Measurements from ENCODE around the gene C1orf198.

C1orf198 gene

DNA sequence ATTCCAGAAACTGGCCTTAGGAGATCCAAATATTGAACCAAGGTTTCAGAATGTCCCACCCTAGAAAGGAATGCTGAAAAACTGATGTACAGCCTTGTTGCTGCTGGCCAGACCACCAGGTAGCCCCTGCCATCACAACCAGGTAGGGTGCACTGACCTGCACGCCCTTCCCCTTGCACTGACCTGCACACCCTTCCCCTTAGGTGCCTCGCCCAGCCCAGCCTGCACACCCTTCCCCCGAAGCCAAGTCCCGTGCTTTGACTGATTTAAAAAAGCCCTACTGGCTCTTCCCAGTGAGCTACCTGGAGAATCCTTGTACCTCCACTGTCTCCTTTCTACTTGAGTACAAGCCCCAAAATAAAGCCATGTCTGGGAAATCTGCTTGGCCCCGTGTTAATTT is 26.3 kb upstream of the C1orf198 start:
- no peaks in the 10 kb centered on the region for H3K79me2 ChIP-seq (ENCODE audit: insufficient read depth, low read length)
- H3K9ac ChIP-seq (ENCODE audit: low read depth, low read length, poor library complexity, severe bottlenecking): no peak overlapping the region
- H3K4me3 ChIP-seq (ENCODE audit: low read length, poor library complexity, severe bottlenecking): no peak overlapping the region
- H3K9me2 ChIP-seq (replicated peaks; ENCODE audit: low read depth, low read length): no peaks in the 10 kb centered on the region
- no peaks in the 10 kb centered on the region for H4K20me1 ChIP-seq (ENCODE audit: insufficient read depth, low read length, poor library complexity, severe bottlenecking)
- no peaks in the 10 kb centered on the region for H3K4me1 ChIP-seq (ENCODE audit: insufficient read depth, low read length, poor library complexity, severe bottlenecking)
- H3K27me3 ChIP-seq (ENCODE audit: insufficient read depth, low read length, poor library complexity, severe bottlenecking): no peaks in the 10 kb centered on the region
- H3K4me2 ChIP-seq (ENCODE audit: low read depth, low read length, poor library complexity, severe bottlenecking): no peak overlapping the region
- no peaks in the 10 kb centered on the region for H3K36me3 ChIP-seq (ENCODE audit: insufficient read depth, low read length)
- H3F3A ChIP-seq (ENCODE audit: low read depth): no peaks in the 10 kb centered on the region
- TF ChIP-seq EZH2phosphoT487 (IDR thresholded peaks at IDR 0.05; ENCODE audit: borderline replicate concordance) (no peak), CTCF (conservative IDR thresholded peaks at IDR 0.05; ENCODE audit: low read length) (no peak)
- no peaks in the 10 kb centered on the region for H3K9me3 ChIP-seq (ENCODE audit: insufficient read depth, low read depth, low read length)
- no peak overlapping the region for H2AFZ ChIP-seq (ENCODE audit: low read length)

GRCh38 chr1:230894032-230894431 is 25.7 kb upstream of the C1orf198 start:
- Histone ChIP-seq H2AFZ (ENCODE audit: low read length) (no peak overlapping the region), H3K79me2 (ENCODE audit: insufficient read depth, low read length) (no peaks in the 10 kb centered on the region), H3K27me3 (ENCODE audit: insufficient read depth, low read length, poor library complexity, severe bottlenecking) (no peaks in the 10 kb centered on the region), H3F3A (ENCODE audit: low read depth) (no peaks in the 10 kb centered on the region), H4K20me1 (ENCODE audit: insufficient read depth, low read length, poor library complexity, severe bottlenecking) (no peaks in the 10 kb centered on the region), H3K9me2 (replicated peaks; ENCODE audit: low read depth, low read length) (no peaks in the 10 kb centered on the region), H3K4me2 (ENCODE audit: low read depth, low read length, poor library complexity, severe bottlenecking) (no peak overlapping the region), H3K4me3 (ENCODE audit: low read length, poor library complexity, severe bottlenecking) (no peak overlapping the region), H3K36me3 (ENCODE audit: insufficient read depth, low read length) (no peaks in the 10 kb centered on the region), H3K9ac (ENCODE audit: low read depth, low read length, poor library complexity, severe bottlenecking) (no peak overlapping the region), H3K9me3 (ENCODE audit: insufficient read depth, low read depth, low read length) (no peaks in the 10 kb centered on the region), H3K4me1 (ENCODE audit: insufficient read depth, low read length, poor library complexity, severe bottlenecking) (no peaks in the 10 kb centered on the region)
- TF ChIP-seq EZH2phosphoT487 (IDR thresholded peaks at IDR 0.05; ENCODE audit: borderline replicate concordance) (no peak), CTCF (conservative IDR thresholded peaks at IDR 0.05; ENCODE audit: low read length) (no peak)

GRCh38 chr1:230892018-230892491 is 23.7 kb upstream of the C1orf198 start:
- Histone ChIP-seq H3K9me3 (ENCODE audit: insufficient read depth, low read depth, low read length) (no peaks in the 10 kb centered on the region), H2AFZ (ENCODE audit: low read length) (no peak overlapping the region), H3K9ac (ENCODE audit: low read depth, low read length, poor library complexity, severe bottlenecking) (no peak overlapping the region), H3K4me2 (ENCODE audit: low read depth, low read length, poor library complexity, severe bottlenecking) (no peak overlapping the region), H3K4me3 (ENCODE audit: low read length, poor library complexity, severe bottlenecking) (no peak overlapping the region), H3K36me3 (ENCODE audit: insufficient read depth, low read length) (no peaks in the 10 kb centered on the region), H3K27me3 (ENCODE audit: insufficient read depth, low read length, poor library complexity, severe bottlenecking) (no peaks in the 10 kb centered on the region), H3F3A (ENCODE audit: low read depth) (no peaks in the 10 kb centered on the region), H3K79me2 (ENCODE audit: insufficient read depth, low read length) (no peaks in the 10 kb centered on the region), H3K9me2 (replicated peaks; ENCODE audit: low read depth, low read length) (no peaks in the 10 kb centered on the region), H3K4me1 (ENCODE audit: insufficient read depth, low read length, poor library complexity, severe bottlenecking) (no peaks in the 10 kb centered on the region), H4K20me1 (ENCODE audit: insufficient read depth, low read length, poor library complexity, severe bottlenecking) (no peaks in the 10 kb centered on the region)
- TF ChIP-seq CTCF (conservative IDR thresholded peaks at IDR 0.05; ENCODE audit: low read length): no peak
- TF ChIP-seq EZH2phosphoT487 (IDR thresholded peaks at IDR 0.05; ENCODE audit: borderline replicate concordance): no peak

All from Loucy (cell line).